Astrocyte (in vitro differentiated cells and primary cell): ENCODE measurements around the gene UGT2A3.

ENCODE experiments used
- EZH2 ChIP-seq: IDR thresholded peaks from 2 replicates; pipeline ENCODE4 v1.6.1; 2012; ENCODE audit warnings: mild to moderate bottlenecking, low read length, inconsistent platforms; ENCODE audit not compliant: insufficient read depth
- TF ChIP-seq, protein P1 (sequence below): IDR thresholded peaks from 2 replicates; pipeline ENCODE4 v1.5.1; 2011; ENCODE audit warnings: low read depth, mild to moderate bottlenecking, inconsistent platforms, low read length, moderate library complexity; ENCODE audit not compliant: insufficient read depth

GRCh38 chr4:68948985-68949384 lies 2.6 kb downstream of the UGT2A3 start:
- TF ChIP-seq, protein P1, sequence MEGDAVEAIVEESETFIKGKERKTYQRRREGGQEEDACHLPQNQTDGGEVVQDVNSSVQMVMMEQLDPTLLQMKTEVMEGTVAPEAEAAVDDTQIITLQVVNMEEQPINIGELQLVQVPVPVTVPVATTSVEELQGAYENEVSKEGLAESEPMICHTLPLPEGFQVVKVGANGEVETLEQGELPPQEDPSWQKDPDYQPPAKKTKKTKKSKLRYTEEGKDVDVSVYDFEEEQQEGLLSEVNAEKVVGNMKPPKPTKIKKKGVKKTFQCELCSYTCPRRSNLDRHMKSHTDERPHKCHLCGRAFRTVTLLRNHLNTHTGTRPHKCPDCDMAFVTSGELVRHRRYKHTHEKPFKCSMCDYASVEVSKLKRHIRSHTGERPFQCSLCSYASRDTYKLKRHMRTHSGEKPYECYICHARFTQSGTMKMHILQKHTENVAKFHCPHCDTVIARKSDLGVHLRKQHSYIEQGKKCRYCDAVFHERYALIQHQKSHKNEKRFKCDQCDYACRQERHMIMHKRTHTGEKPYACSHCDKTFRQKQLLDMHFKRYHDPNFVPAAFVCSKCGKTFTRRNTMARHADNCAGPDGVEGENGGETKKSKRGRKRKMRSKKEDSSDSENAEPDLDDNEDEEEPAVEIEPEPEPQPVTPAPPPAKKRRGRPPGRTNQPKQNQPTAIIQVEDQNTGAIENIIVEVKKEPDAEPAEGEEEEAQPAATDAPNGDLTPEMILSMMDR = no peak
- no peak for TF ChIP-seq EZH2
